DOHH2 (cell line): ENCODE results near the gene ZNF789.

ENCODE experiments used
- EZH2phosphoT487 ChIP-seq: fragments of 200-600 bp; sonication (generic); IDR thresholded peaks from 2 replicates; pipeline ENCODE4 v1.6.1; 2017; ENCODE audit warnings: borderline replicate concordance, mild to moderate bottlenecking, antibody characterized with exemption, low read length, moderate library complexity, mixed read lengths
- TF ChIP-seq, protein P1 (sequence below): fragments of 200-600 bp; sonication (generic); IDR thresholded peaks from one replicate; pipeline ENCODE4 v1.5.1; 2014; ENCODE audit warnings: antibody characterized with exemption, mild to moderate bottlenecking, low read depth, low read length; ENCODE audit not compliant: poor library complexity, severe bottlenecking

GRCh38 chr7:99498546-99498944, 25.9 kb downstream of the ZNF789 start:
- TF ChIP-seq EZH2phosphoT487 = no peak
- TF ChIP-seq, protein P1, sequence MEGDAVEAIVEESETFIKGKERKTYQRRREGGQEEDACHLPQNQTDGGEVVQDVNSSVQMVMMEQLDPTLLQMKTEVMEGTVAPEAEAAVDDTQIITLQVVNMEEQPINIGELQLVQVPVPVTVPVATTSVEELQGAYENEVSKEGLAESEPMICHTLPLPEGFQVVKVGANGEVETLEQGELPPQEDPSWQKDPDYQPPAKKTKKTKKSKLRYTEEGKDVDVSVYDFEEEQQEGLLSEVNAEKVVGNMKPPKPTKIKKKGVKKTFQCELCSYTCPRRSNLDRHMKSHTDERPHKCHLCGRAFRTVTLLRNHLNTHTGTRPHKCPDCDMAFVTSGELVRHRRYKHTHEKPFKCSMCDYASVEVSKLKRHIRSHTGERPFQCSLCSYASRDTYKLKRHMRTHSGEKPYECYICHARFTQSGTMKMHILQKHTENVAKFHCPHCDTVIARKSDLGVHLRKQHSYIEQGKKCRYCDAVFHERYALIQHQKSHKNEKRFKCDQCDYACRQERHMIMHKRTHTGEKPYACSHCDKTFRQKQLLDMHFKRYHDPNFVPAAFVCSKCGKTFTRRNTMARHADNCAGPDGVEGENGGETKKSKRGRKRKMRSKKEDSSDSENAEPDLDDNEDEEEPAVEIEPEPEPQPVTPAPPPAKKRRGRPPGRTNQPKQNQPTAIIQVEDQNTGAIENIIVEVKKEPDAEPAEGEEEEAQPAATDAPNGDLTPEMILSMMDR = no peak
